Endometrium (tissue), 2 donors: ENCODE data around the gene STX3.
"Not testable (repeated sequence)": the region's sequence is repeated elsewhere in the genome, so short reads cannot be mapped to it uniquely, and the experiment has no call there.

Source experiments
- FAIRE-seq: peaks from 2 replicates; lab custom pipeline; 2012; peaks lifted over from hg19 to GRCh38; lab: Jason Lieb, UNC
- donor health status: control.
- donor health status: control.

The STX3 gene

DNA sequence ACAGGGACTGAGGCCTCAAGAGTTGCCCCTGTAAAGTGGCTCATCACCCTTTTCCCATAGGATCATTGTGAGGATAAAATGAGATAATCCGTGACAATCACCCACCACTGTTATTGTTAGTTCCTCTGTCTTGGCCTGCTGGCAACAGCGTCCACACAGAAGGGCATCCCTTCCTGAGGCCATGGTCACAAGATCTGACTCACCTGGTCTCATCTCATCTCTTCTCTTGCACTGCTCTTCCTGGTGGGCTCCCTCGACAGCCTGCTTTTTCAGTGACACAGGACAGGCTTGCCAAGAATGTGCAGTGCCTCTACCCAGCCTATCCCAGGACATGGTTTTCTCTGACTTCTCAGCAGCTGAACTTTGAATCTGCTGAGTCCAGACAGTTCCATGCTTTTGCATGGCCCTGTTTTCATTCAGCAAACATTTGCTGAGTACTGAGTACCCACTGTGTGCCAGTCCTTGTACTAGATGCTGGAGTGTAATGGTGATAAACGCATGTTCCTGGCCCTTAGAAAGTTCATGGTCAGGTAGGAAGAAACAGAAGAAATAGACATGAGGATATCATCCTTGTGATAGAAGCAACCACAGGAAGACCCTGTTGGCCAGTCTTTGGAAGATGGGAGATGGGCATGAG lies 3.3 kb downstream of the STX3 start:
- FAIRE-seq: no peak

- no peak for FAIRE-seq
Measured at GRCh38 chr11:59759900-59760299, 4.7 kb downstream of the STX3 start.

- FAIRE-seq: no peak
Measured at GRCh38 chr11:59760771-59761170, 5.6 kb downstream of the STX3 start.

DNA sequence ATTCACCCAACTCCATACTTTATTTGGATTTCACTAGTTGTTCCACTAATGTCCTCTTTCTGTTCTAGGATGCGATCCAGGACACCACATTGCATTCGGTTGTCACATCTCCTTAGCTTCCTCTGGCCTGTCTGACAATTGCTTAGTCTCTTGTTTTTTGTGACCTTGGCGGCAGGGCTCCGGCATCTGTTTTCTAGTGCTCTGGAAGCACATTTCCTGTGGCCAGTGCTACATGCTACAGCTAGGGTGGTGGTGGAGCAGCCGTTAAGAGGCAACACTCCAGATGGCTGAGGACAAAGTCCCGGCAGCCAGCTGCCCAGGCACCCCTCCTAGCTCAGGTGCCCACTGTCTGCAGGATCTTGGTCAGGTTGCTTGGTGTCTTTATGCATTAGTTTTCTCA lies 6.8 kb downstream of the STX3 start:
- no peak for FAIRE-seq

DNA sequence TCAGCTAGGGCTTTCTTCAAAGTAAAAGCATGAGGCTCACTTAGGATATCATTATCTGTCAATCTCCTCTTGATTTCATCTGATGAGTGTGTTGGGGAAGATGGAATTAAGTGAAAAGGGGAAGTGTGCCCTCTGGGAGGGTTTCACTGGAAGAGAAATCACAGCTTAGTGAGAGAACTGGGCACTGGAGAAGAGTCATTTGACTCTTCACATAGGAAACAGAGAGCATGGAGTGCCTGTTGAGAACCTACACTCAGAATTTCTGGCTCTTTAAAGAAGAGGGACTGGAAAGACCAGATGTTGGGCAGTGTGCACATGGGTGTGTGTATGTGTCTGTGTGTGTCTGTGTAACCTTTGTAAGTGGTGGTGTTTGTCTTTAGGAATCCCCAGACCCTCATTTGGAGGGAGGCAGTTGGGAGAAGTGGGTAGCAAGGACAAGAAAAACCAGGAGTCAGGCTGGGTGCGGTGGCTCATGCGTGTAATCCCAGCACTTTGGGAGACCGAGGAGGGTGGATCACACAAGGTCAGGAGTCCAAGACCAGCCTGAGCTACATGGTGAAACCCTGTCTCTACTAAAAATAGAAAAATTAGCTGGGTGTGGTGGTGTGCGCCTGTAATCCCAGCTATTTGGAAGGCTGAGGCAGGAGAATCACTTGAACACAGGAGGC lies 10.0 kb downstream of the STX3 start:
- FAIRE-seq: no peak

DNA sequence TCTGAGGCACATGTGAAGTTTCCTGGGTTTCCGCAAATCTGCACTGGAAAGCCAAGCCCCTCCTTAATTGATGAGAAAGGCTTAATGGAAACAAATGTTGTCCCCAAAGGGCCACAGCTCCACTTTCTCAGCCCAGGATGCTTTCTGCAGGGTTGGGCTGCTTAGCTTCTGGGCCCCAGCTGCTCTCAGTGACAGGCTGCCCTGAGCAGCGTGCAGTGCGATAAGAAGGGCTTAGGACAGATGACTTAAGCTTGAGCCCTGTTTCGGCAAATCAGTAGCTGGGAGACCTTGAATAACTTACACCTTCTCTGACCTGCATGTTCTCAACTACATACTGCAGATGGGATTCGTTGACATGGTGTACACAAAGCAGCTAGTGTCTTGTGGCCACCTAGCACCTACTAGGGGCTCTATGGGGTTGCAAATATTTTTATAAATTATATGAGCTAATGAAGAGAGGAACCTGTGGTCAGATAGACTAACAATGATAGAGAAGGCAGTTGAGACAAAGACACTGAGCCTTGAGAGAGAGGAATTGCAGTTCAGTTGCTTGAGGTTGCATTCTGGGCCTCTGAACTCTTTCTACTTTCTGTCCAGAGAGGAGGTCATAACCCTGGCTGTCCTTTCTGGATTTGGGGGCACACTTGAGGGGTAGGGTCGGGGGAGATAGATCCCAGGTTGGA lies 11.5 kb downstream of the STX3 start:
- FAIRE-seq: no peak

DNA sequence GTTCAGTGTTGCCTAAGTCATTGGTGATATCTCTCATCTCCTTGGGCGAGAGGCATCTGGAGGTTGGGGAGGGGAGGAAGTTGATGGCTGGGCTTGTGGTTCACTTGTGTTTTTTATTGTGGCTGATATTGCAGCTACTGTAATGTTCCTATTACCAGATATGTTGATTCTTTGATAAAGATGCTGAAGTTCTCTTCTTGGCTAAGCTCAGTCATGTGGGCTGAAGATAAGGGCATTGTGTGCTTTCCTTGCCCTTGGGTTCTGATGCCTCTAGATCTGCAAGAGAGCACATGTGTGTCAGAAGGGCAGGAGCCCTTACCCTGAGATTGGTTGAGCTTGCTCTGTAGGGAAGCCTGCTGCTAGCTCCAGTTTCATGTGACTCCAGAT lies 12.0 kb downstream of the STX3 start:
- FAIRE-seq: no peak

- FAIRE-seq: no peak
Measured at GRCh38 chr11:59769111-59769510, 13.9 kb downstream of the STX3 start.

GRCh38 chr11:59769828-59770227 lies 14.7 kb downstream of the STX3 start:
- no peak for FAIRE-seq

GRCh38 chr11:59770319-59770718 lies 15.1 kb downstream of the STX3 start:
- FAIRE-seq: no peak

- no peak for FAIRE-seq
Measured at GRCh38 chr11:59770869-59771268, 15.7 kb downstream of the STX3 start.

DNA sequence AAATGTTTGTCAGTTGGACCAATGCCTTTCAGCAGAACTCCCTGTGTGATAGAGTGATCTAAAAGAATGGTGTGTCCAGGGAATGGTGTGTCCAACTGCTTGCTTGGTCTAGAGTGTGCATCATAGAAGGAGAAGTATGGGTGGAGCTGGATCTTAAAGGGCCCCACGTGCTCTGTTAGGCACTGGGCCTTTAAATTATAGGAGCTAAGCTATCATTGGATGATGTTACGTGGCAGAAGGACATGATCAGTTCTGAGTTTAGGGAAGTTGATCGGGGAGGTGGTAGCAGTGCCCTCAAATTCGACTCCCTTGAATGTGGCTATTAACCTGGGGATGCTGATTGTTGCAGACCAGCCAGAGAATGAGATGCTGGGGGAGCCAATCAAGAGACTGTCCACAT lies 16.4 kb downstream of the STX3 start:
- no peak for FAIRE-seq

GRCh38 chr11:59773083-59773440 lies 17.9 kb downstream of the STX3 start:
- FAIRE-seq: no peak

DNA sequence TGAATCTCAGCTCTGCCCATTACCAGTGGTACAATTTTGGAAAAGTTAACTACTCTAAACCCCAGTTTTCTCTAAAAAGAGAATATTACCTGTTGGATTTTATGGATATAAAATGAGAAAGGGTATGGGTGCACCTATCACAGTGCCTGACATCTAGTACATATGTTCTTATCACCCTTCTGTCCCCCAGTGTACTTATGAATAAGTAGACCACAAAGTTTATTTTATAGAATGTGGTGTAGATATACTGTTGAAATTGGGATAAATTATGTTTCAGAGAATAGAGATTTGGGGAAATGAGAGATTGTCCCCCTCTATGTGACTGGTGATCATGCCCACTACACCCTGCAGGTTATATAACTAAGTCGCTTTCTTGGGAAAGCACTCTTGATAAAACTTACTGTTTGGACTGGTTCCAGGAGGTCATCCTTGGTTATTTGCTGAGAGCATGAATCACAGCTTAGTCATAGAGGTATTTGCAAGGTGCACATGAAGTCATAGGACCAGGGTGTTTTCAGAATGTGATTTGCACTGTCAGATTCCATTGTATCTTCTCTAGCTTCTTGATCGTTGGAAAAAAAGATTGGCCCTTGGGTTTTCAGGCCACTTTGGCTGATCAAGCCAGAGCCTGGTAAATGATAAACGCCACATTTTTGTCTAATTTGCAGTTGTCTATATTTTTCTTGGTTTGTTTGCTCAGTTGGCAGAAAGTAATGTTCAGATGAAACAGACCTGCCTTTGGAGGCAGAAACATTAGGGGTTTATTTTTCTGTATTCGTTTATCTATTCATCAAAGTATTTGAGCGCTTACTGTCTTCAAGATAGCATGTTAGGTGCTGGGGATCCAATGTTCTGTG lies 21.3 kb downstream of the STX3 start:
- FAIRE-seq: no peak

GRCh38 chr11:59777104-59777503 lies 21.9 kb downstream of the STX3 start:
- no peak for FAIRE-seq

DNA sequence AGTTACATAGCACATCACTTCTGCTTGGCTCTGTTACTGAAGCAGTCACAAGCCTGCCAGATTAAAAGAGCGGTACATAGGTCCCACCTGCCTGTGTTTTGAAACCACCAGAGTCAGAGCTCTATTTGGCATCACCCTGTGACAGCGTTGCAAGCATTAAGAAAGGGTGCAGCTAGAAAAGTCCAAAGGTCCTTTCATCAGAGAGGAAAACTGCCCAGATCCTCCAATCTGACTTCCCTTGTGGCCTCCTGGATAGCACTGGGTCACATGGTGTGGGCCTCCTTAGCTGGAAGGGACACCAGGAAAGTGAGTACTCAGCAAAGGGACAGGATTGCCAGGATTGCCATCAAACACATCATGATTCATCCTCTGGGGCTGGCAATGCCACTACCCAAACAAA lies 22.9 kb downstream of the STX3 start:
- FAIRE-seq: no peak

DNA sequence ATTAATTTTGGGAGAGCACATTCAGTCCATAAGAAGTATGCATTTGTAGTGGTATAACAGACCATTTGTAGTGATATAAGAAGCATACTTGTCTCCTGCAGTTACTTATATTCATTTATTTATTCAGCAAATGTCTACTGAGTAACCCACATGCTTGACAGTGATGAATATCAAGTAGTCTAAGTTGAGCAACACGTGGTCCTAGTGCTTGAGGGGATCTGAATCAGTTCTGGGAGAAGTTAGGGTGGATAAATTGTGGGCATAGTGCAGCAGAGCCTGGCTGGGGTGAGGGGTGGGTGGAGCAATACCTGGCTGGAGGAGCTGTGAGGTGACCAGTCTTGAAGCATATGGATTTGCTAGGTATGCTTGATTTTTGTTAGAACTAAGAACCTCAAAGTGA lies 24.3 kb downstream of the STX3 start:
- FAIRE-seq: no peak

DNA sequence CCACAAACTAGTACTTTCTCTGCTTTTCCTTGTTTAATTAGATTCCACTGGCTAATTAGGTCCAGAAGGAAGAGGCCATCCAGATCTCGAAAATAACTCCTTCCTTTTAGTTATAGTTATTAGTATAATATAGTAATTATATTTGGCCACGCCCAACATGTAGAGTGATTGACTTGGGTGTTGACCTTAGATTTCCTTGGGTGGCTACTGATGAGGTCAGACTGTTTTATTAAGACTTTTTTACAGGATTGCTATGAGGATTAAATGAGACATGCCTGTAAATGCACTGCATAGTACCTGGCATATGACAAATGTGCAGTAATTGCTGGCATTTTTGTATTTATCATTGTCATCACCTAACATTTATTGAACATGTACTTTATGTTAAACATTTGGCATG lies 26.9 kb downstream of the STX3 start:
- no peak for FAIRE-seq

DNA sequence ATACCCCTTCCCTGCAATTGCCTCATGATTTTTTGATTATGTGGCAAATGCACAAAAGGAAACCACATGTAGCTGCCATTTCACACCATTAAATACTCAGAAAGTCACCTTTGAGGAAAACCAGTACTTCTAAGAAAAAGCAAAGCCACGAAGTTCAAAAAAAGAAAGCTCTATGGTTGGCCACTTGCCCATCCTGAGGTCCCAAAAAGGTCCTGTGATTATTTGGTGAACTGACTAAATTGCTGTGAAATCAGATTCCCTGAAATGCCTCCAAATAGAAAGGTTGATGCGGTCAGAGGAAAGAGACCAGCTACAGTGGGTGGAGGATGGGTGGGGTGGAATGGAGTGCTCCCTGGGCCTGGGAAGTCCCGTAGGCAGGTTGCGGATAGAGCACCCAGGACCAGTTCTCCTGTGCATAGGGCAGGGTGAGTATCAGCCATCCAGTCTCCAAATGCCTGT lies 28.5 kb downstream of the STX3 start:
- no peak for FAIRE-seq

GRCh38 chr11:59784441-59784840 lies 29.3 kb downstream of the STX3 start:
- FAIRE-seq: not testable (repeated sequence)

- no peak for FAIRE-seq
Measured at GRCh38 chr11:59785818-59786217, 30.6 kb downstream of the STX3 start.

- FAIRE-seq: no peak
Measured at GRCh38 chr11:59787255-59787588, 32.0 kb downstream of the STX3 start.

DNA sequence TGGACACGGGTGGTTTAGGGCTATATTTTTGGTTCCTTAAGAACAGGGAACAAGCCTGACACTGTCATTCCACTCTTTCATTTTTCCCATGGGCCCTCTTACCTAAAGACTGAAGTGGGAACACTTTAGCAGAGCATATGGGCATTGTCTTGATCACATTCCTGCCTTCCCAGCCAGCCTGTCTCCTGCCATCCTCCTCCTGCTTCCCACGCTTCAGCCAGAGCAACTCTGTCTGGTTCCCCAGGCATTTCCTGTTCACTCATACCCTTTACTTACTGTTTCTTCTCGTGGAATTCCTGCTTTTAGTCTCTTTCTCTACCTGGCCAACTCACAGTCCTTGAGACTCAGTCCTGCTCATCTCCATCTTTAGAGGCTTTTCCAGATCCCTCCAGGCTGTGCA lies 32.6 kb downstream of the STX3 start:
- no peak for FAIRE-seq
